Fibroblast of lung (primary cell): Measurements from ENCODE around the gene CCDC78. TPM values are rescaled to one million over a fixed set of nuclear protein-coding genes. Genes with fewer than 3 reads are reported as not detected.

Source experiments
- DNase-seq, 2 donors: peaks; one replicate each; pipeline versions ENCODE4 v3.0.0 to v3.0.0-alpha.2; 2010; ENCODE audit warnings: low read depth in 2 of 2
- H2AFZ ChIP-seq: 2 replicates; pipeline ENCODE4 v1.5.1; 2012; ENCODE audit warnings: low read length, control low read depth, inconsistent platforms
- H3K27ac ChIP-seq: 2 replicates; pipeline ENCODE4 v1.5.1; 2011; ENCODE audit warnings: low read length, control low read depth; ENCODE audit not compliant: insufficient read depth
- H3K27me3 ChIP-seq: 2 replicates; pipeline ENCODE4 v1.5.1; 2011; ENCODE audit warnings: mild to moderate bottlenecking, low read length; ENCODE audit not compliant: control insufficient read depth, insufficient read depth
- H3K36me3 ChIP-seq: 2 replicates; pipeline ENCODE4 v1.5.1; 2011; ENCODE audit warnings: low read length; ENCODE audit not compliant: control insufficient read depth, insufficient read depth
- H3K4me1 ChIP-seq: 2 replicates; pipeline ENCODE4 v1.5.1; 2011; ENCODE audit warnings: low read length; ENCODE audit not compliant: control insufficient read depth, insufficient read depth; ENCODE audit errors: extremely low read depth
- H3K4me2 ChIP-seq: 2 replicates; pipeline ENCODE4 v1.5.1; 2011; ENCODE audit warnings: low read length, control low read depth; ENCODE audit not compliant: insufficient read depth; ENCODE audit errors: extremely low read depth
- H3K4me3 ChIP-seq, 4 experiments: fragments of 200-600 bp in 1 of 4; sonication (generic) in 1 of 4; replicated peaks in 1 of 4; 2 replicates each; pipeline ENCODE4 v1.5.1; 2011 to 2016; ENCODE audit warnings: low read length in 4 of 4, low read depth in 3 of 4, mild to moderate bottlenecking in 3 of 4, control low read depth in 2 of 4, inconsistent platforms in 1 of 4, mixed read lengths in 1 of 4; ENCODE audit not compliant: insufficient read depth in 1 of 4; ENCODE audit errors: control extremely low read depth in 1 of 4
- H3K79me2 ChIP-seq: 2 replicates; pipeline ENCODE4 v1.5.1; 2012; ENCODE audit warnings: mild to moderate bottlenecking, low read length, inconsistent platforms; ENCODE audit not compliant: control insufficient read depth, insufficient read depth
- H3K9ac ChIP-seq: 2 replicates; pipeline ENCODE4 v1.5.1; 2011; ENCODE audit warnings: mild to moderate bottlenecking, low read length, control low read depth; ENCODE audit not compliant: insufficient read depth
- H3K9me3 ChIP-seq: 2 replicates; pipeline ENCODE4 v1.5.1; 2012; ENCODE audit warnings: low read depth, low read length; ENCODE audit not compliant: control insufficient read depth, insufficient read depth
- H4K20me1 ChIP-seq: 2 replicates; pipeline ENCODE4 v1.5.1; 2011; ENCODE audit warnings: low read length; ENCODE audit not compliant: control insufficient read depth, insufficient read depth; ENCODE audit errors: extremely low read depth
- CTCF ChIP-seq, 2 donors: IDR thresholded peaks in 1 of 2; conservative IDR thresholded peaks in 1 of 2; 1 replicate in 1 of 2; 2 replicates in 1 of 2; pipeline ENCODE4 v1.5.1; 2011 to 2012; ENCODE audit warnings: low read length in 2 of 2, control low read depth in 1 of 2, inconsistent platforms in 1 of 2, low read depth in 1 of 2, mild to moderate bottlenecking in 1 of 2
- EZH2 ChIP-seq: IDR thresholded peaks from 2 replicates; pipeline ENCODE4 v1.5.1; 2012; ENCODE audit warnings: low read length, control low read depth, mild to moderate bottlenecking; ENCODE audit errors: missing control alignments
- polyA plus RNA-seq, 2 donors: library from polyadenylated mRNA; depleted of rRNA in 1 of 2; stranded (reverse) in 1 of 2; unstranded in 1 of 2; fragments of >200 nt; gene quantifications; 2 replicates each; pipeline ENCODE4 v1.2.1, GENCODE V29; 2011 to 2012; ENCODE audit warnings: missing spikeins in 1 of 2
- total RNA-seq: library from RNA; depleted of rRNA; stranded (reverse); fragments of >200 nt; gene quantifications from 2 replicates; pipeline ENCODE4 v1.2.1, GENCODE V29; 2014

Gene CCDC78
- total and polyA plus RNA-seq, 2 donors (not counting 1 experiment from before 2014, with no cell fraction given): 0.50 to 1.8 TPM

DNA sequence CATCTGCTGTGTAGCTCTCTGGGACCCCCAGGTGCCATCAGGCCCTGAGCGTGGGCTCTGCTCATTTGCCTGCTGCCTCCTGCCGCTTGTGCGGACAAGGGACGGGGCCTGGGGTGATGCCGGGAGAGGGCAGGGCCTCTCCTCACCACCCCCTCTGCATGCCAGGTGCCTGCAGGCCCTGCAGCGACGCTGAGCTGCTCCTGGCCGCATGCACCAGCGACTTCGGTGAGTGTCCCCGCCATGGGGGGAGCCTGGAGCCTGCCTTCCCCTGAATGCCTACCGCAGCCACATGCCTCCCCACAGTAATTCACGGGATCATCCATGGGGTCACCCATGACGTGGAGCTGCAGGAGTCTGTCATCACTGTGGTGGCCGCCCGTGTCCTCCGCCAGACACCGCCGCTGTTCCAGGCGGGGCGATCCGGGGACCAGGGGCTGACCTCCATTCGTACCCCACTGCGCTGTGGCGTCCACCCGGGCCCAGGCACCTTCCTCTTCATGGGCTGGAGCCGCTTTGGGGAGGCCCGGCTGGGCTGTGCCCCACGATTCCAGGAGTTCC, 9.4 kb downstream of the CCDC78 start:
- Histone ChIP-seq H3K9ac (no peak overlapping the region), H4K20me1 (no peaks in the 10 kb centered on the region), H3K79me2 (no peaks in the 10 kb centered on the region), H2AFZ (no peak overlapping the region), H3K4me1 (peaks cover 14% of the 10 kb centered on the region), H3K36me3 (no peaks in the 10 kb centered on the region), H3K4me3 (peak overlapping the region in 1 of 4 experiments; percentile 64), H3K9me3 (no peaks in the 10 kb centered on the region), H3K27ac (no peak overlapping the region), H3K27me3 (no peaks in the 10 kb centered on the region), H3K4me2 (no peak overlapping the region)
- no peak for DNase-seq
- TF ChIP-seq CTCF (conservative IDR thresholded peaks at IDR 0.05 in 1 of 2, IDR thresholded peaks at IDR 0.05 in 1 of 2; ENCODE audit: low read depth in 1 of 2, low read length in 2 of 2): no peak
- TF ChIP-seq EZH2: no peak

DNA sequence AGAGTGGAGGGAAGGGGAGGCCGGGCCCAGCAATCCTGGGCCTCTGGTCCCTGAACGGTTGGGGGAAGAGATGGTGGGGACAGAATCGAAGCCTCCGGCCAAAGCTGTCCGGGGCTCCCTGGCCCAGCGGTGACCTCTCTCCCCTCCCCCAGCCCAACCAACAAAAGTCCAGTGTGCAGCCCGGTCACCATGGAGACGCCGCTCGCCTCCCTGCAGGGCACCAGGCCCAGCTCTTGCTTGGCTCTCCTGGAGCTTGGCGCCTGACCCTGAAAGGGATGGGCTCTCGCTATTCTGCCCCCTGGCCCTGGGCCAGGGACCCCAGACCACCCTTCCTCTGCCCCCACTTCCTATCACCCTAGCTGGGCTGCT, 10.1 kb downstream of the CCDC78 start:
- H3K9ac ChIP-seq: peak overlapping the region; percentile 23
- no peaks in the 10 kb centered on the region for H3K79me2 ChIP-seq
- no peaks in the 10 kb centered on the region for H3K27me3 ChIP-seq
- no peak overlapping the region for H3K27ac ChIP-seq
- H3K4me2 ChIP-seq: peak overlapping the region; percentile 80
- H4K20me1 ChIP-seq: no peaks in the 10 kb centered on the region
- no peaks in the 10 kb centered on the region for H3K36me3 ChIP-seq
- H3K9me3 ChIP-seq: no peaks in the 10 kb centered on the region
- H3K4me1 ChIP-seq: peaks cover 14% of the 10 kb centered on the region
- no peak for TF ChIP-seq EZH2
- TF ChIP-seq CTCF (conservative IDR thresholded peaks at IDR 0.05 in 1 of 2, IDR thresholded peaks at IDR 0.05 in 1 of 2; ENCODE audit: low read depth in 1 of 2, low read length in 2 of 2): no peak
- peak overlapping the region in 3 of 4 experiments; percentile 27 to 64 (median 40) for H3K4me3 ChIP-seq
- DNase-seq: peak; percentile 52 to 54
- H2AFZ ChIP-seq: no peak overlapping the region

- Histone ChIP-seq H3K79me2 (no peaks in the 10 kb centered on the region), H3K4me1 (peaks cover 14% of the 10 kb centered on the region), H3K4me3 (peak overlapping the region; percentile 27 to 64 (median 48)), H3K9me3 (no peaks in the 10 kb centered on the region), H4K20me1 (no peaks in the 10 kb centered on the region), H3K9ac (peak overlapping the region; percentile 23), H3K36me3 (no peaks in the 10 kb centered on the region), H2AFZ (no peak overlapping the region), H3K27ac (peak overlapping the region; percentile 20), H3K4me2 (peak overlapping the region; percentile 80), H3K27me3 (no peaks in the 10 kb centered on the region)
- no peak for TF ChIP-seq CTCF (conservative IDR thresholded peaks at IDR 0.05 in 1 of 2, IDR thresholded peaks at IDR 0.05 in 1 of 2; ENCODE audit: low read depth in 1 of 2, low read length in 2 of 2)
- no peak for TF ChIP-seq EZH2
- DNase-seq: peak; percentile 18 to 31
Observed at GRCh38 chr16:715477-716199, 10.6 kb downstream of the CCDC78 start.
